HepG2 (cell line): Measurements from ENCODE around the gene IFT122. TPM values are rescaled to one million over a fixed set of nuclear protein-coding genes. Genes with fewer than 3 reads are reported as not detected.

Experiments used
- ARNT2 ChIP-seq: sonication (generic); formaldehyde crosslinking; IDR thresholded peaks from 2 replicates; pipeline ENCODE4 v1.8.0; 2022; ENCODE audit warnings: mild to moderate bottlenecking, low read depth, missing genetic modification reagents, moderate library complexity
- DMAP1 ChIP-seq: IDR thresholded peaks from 2 replicates; pipeline ENCODE4 v1.6.1; 2016
- ELF1 ChIP-seq: sonication (generic); formaldehyde crosslinking; IDR thresholded peaks from 2 replicates; pipeline ENCODE4 v1.4.0; 2020; ENCODE audit warnings: missing genetic modification reagents
- FIP1L1 ChIP-seq: fragments of 200-400 bp; formaldehyde crosslinking; IDR thresholded peaks from 2 replicates; pipeline ENCODE4 v1.6.1; 2018; ENCODE audit warnings: low read depth, mild to moderate bottlenecking, low read length, moderate library complexity, borderline replicate concordance; ENCODE audit not compliant: insufficient read depth
- KAT7 ChIP-seq: IDR thresholded peaks from 2 replicates; pipeline ENCODE4 v1.6.1; 2018; ENCODE audit warnings: borderline replicate concordance, missing compliant biosample characterization
- RAD21 ChIP-seq: fragments of 450-650 bp; formaldehyde crosslinking; IDR thresholded peaks from 2 replicates; pipeline ENCODE4 v1.5.0; 2020; ENCODE audit warnings: mild to moderate bottlenecking
- RBFOX2 ChIP-seq: fragments of 200-400 bp; formaldehyde crosslinking; IDR thresholded peaks from 2 replicates; pipeline ENCODE4 v1.6.1; 2017; ENCODE audit warnings: low read depth, mild to moderate bottlenecking, low read length
- SP2 ChIP-seq: sonication (generic); formaldehyde crosslinking; IDR thresholded peaks from 2 replicates; pipeline ENCODE4 v1.5.1; 2020; ENCODE audit warnings: mild to moderate bottlenecking, missing genetic modification reagents
- THYN1 ChIP-seq: sonication (generic); formaldehyde crosslinking; IDR thresholded peaks from 2 replicates; pipeline ENCODE4 v1.8.1; 2023; ENCODE audit warnings: low read depth, mild to moderate bottlenecking, moderate library complexity, missing genetic modification reagents, borderline replicate concordance
- XRCC5 ChIP-seq: fragments of 200-400 bp; formaldehyde crosslinking; optimal IDR thresholded peaks from 2 replicates; pipeline ENCODE3; 2017; ENCODE audit warnings: mild to moderate bottlenecking, low read length
- ZNF251 ChIP-seq: sonication (generic); formaldehyde crosslinking; IDR thresholded peaks from 2 replicates; pipeline ENCODE4 v1.9.0; 2021; ENCODE audit warnings: mild to moderate bottlenecking, missing genetic modification reagents
- ZNF326 ChIP-seq: sonication (generic); formaldehyde crosslinking; IDR thresholded peaks from 2 replicates; pipeline ENCODE4 v1.4.0; 2020; ENCODE audit warnings: missing genetic modification reagents, borderline replicate concordance
- polyA plus RNA-seq, 8 experiments: library from polyadenylated mRNA; depleted of rRNA in 3 of 8; stranded (reverse) in 7 of 8; unstranded in 1 of 8; fragments of >200 nt; fragmentation: Illumina TruSeq in 4 of 8; extraction: Trizol in 4 of 8; gene quantifications; 2 replicates each; pipeline versions ENCODE4 v1.2.1 to v1.2.3, GENCODE V29; 2011 to 2016; ENCODE audit warnings: low read depth in 4 of 8, missing spikeins in 1 of 8, mixed read lengths in 1 of 8; ENCODE audit not compliant: insufficient read depth in 1 of 8
- total RNA-seq, 5 experiments: library from RNA; depleted of rRNA; stranded (reverse); fragments of >200 nt; fragmentation: Illumina TruSeq; extraction: Trizol; gene quantifications; 2 replicates each; pipeline ENCODE4 v1.2.3, GENCODE V29; 2016; ENCODE audit warnings: low read depth in 1 of 5
- TF ChIP-seq, protein P1 (sequence below): IDR thresholded peaks from 2 replicates; pipeline ENCODE4 v1.6.1; 2016; ENCODE audit warnings: mild to moderate bottlenecking
- TF ChIP-seq, protein P2 (sequence below): sonication (generic); formaldehyde crosslinking; IDR thresholded peaks from 2 replicates; pipeline ENCODE4 v1.5.0; 2020; ENCODE audit warnings: missing genetic modification reagents, mild to moderate bottlenecking, borderline replicate concordance

Gene IFT122
- total and polyA plus RNA-seq, 2 of the 13 experiments (the other 11 are each of a cell fraction or from before 2014, with no cell fraction given) = 10.1 to 10.3 TPM

DNA sequence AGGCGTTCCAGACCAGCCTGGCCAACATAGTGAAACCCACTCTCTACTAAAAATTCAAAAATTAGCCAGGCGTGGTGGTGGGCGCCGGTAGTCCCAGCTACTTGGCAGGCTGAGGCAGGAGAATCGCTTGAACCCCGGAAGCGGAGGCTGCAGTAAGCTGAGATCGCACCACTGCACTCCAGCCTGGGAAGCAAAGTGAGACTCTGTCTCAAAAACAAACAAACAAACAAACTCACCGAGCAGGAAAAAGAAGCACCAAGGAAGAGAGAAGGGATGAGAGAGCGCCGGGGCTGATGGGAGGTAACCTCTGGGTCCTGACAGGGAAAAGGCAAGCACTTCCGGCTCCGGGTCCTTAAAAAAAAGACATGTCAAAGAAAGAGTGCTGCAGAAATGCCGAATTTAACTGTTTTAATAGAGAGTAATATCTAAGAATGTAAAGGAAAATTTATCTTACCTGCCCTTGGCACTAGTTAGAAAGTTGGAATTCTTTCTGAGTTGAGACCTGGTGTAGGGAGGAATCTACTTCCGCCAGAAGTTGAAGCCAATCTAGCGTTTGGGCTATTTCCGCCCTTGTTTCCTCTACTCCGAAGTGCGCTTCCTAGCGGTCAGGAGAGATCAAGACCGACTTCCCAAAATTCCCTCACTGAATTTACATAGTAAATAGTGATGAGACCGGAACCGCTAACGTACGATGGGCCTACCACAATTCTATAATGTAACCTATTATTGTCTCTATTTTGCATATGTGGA lies 40.7 kb upstream of the IFT122 start (continued):
- TF ChIP-seq ARNT2 (CRISPR knock-in tag) (0 out of 2 replicates have a peak, but pooled peaks have one; percentile 28), FIP1L1 (no peak), XRCC5 (peak; percentile 67), KAT7 (CRISPR knock-in tag) (no peak; the same call in none of the 2 replicates), ZNF251 (CRISPR knock-in tag) (no peak), RAD21 (peak; percentile 23; the same call in 1 of the 2 replicates), ZNF326 (CRISPR knock-in tag) (no peak), DMAP1 (CRISPR knock-in tag) (peak; percentile 59), SP2 (CRISPR knock-in tag) (no peak; the same call in 1 of the 2 replicates), ELF1 (peak; percentile 98), RBFOX2 (0 out of 2 replicates have a peak, but pooled peaks have one; percentile 24), THYN1 (CRISPR knock-in tag) (no peak)
- TF ChIP-seq, protein P1, sequence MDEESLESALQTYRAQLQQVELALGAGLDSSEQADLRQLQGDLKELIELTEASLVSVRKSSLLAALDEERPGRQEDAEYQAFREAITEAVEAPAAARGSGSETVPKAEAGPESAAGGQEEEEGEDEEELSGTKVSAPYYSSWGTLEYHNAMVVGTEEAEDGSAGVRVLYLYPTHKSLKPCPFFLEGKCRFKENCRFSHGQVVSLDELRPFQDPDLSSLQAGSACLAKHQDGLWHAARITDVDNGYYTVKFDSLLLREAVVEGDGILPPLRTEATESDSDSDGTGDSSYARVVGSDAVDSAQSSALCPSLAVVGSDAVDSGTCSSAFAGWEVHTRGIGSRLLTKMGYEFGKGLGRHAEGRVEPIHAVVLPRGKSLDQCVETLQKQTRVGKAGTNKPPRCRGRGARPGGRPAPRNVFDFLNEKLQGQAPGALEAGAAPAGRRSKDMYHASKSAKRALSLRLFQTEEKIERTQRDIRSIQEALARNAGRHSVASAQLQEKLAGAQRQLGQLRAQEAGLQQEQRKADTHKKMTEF (CRISPR knock-in tag) = peak; percentile 66; the same call in 1 of the 2 replicates
- TF ChIP-seq, protein P2, sequence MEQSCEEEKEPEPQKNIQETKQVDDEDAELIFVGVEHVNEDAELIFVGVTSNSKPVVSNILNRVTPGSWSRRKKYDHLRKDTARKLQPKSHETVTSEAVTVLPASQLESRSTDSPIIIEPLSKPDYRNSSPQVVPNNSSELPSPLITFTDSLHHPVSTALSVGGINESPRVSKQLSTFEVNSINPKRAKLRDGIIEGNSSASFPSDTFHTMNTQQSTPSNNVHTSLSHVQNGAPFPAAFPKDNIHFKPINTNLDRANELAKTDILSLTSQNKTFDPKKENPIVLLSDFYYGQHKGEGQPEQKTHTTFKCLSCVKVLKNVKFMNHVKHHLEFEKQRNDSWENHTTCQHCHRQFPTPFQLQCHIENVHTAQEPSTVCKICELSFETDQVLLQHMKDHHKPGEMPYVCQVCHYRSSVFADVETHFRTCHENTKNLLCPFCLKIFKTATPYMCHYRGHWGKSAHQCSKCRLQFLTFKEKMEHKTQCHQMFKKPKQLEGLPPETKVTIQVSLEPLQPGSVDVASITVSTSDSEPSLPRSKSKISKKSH (CRISPR knock-in tag) = no peak
